SU-DHL-6 (cell line): Measurements from ENCODE around the gene PFKFB2.
"Not testable (repeated sequence)": the region's sequence is repeated elsewhere in the genome, so short reads cannot be mapped to it uniquely, and the experiment has no call there.

ENCODE experiments used
- H2AFZ ChIP-seq: fragments of 200-600 bp; sonication (generic); 2 replicates; pipeline ENCODE4 v1.6.1; 2014; ENCODE audit warnings: low read depth, mild to moderate bottlenecking, moderate library complexity, mixed read lengths, antibody characterized with exemption, low read length; ENCODE audit not compliant: severe bottlenecking
- H3F3A ChIP-seq: fragments of 200-600 bp; shearing (Covaris generic); 2 replicates; pipeline ENCODE4 v1.6.0; 2016; ENCODE audit warnings: antibody characterized with exemption, mild to moderate bottlenecking; ENCODE audit not compliant: insufficient read depth
- H3K27ac ChIP-seq: fragments of 200-600 bp; sonication (generic); 2 replicates; pipeline ENCODE4 v1.5.1; 2016; ENCODE audit warnings: low read depth, mild to moderate bottlenecking, low read length, moderate library complexity, mixed read lengths
- H3K27me3 ChIP-seq: fragments of 200-600 bp; sonication (generic), shearing (Covaris generic); 2 replicates; pipeline ENCODE4 v1.6.0; 2014; ENCODE audit warnings: mild to moderate bottlenecking, low read length
- H3K36me3 ChIP-seq: fragments of 200-600 bp; sonication (generic); 2 replicates; pipeline ENCODE4 v1.6.1; 2014; ENCODE audit warnings: mild to moderate bottlenecking, low read length, mixed read lengths
- H3K4me2 ChIP-seq: fragments of 300-600, 200-600 bp; shearing (Covaris generic), sonication (generic); 2 replicates; pipeline ENCODE4 v1.6.0; 2014; ENCODE audit warnings: low read length, low read depth, mild to moderate bottlenecking; ENCODE audit not compliant: poor library complexity, severe bottlenecking
- H3K4me3 ChIP-seq: fragments of 200-600 bp; sonication (generic); 2 replicates; pipeline ENCODE4 v1.5.1; 2014; ENCODE audit warnings: antibody characterized with exemption, low read length, mild to moderate bottlenecking, mixed read lengths; ENCODE audit not compliant: insufficient read depth, poor library complexity, severe bottlenecking
- H3K79me2 ChIP-seq: fragments of 200-600 bp; sonication (generic); 2 replicates; pipeline ENCODE4 v1.6.1; 2014; ENCODE audit warnings: mild to moderate bottlenecking, low read length, moderate library complexity; ENCODE audit not compliant: insufficient read depth
- H3K9ac ChIP-seq: fragments of 200-600 bp; sonication (generic); 2 replicates; pipeline ENCODE4 v1.7.0; 2014; ENCODE audit warnings: mild to moderate bottlenecking, low read length
- H3K9me2 ChIP-seq: fragments of 200-600 bp; sonication (generic); replicated peaks from 2 replicates; pipeline ENCODE4 v1.6.1; 2014; ENCODE audit warnings: low read length; ENCODE audit not compliant: insufficient read depth
- H3K9me3 ChIP-seq: fragments of 200-600 bp; sonication (generic); 2 replicates; pipeline ENCODE4 v1.6.1; 2014; ENCODE audit warnings: low read length, mixed read lengths; ENCODE audit not compliant: insufficient read depth
- H4K20me1 ChIP-seq: fragments of 200-600 bp; sonication (generic); 2 replicates; pipeline ENCODE4 v1.6.1; 2014; ENCODE audit warnings: low read depth, mild to moderate bottlenecking, antibody characterized with exemption, low read length, moderate library complexity, mixed read lengths
- CTCF ChIP-seq: fragments of 200-600 bp; sonication (generic); IDR thresholded peaks from one replicate; pipeline ENCODE4 v1.5.1; 2017; ENCODE audit warnings: antibody characterized with exemption, mild to moderate bottlenecking, low read length, moderate library complexity; ENCODE audit not compliant: insufficient read depth, poor library complexity, severe bottlenecking
- EZH2phosphoT487 ChIP-seq: fragments of 200-600 bp; sonication (generic), shearing (Covaris generic); conservative IDR thresholded peaks from 2 replicates; pipeline ENCODE4 v1.6.1; 2018; ENCODE audit warnings: mild to moderate bottlenecking, antibody characterized with exemption, low read length, moderate library complexity, mixed read lengths

PFKFB2 gene

GRCh38 chr1:207039380-207040180, 13.5 kb upstream of the PFKFB2 start:
- H3K79me2 ChIP-seq: no peaks in the 10 kb centered on the region
- TF ChIP-seq EZH2phosphoT487 (no peak), CTCF (no peak)
- no peak overlapping the region for H3K4me3 ChIP-seq
- H3K9ac ChIP-seq: no peak overlapping the region
- no peaks in the 10 kb centered on the region for H3K9me3 ChIP-seq
- no peaks in the 10 kb centered on the region; the same call in 1 of the 2 replicates for H3K27me3 ChIP-seq
- no peaks in the 10 kb centered on the region for H3K9me2 ChIP-seq
- no peak overlapping the region for H2AFZ ChIP-seq
- H4K20me1 ChIP-seq: no peaks in the 10 kb centered on the region
- H3K27ac ChIP-seq: no peak overlapping the region
- H3K36me3 ChIP-seq: no peaks in the 10 kb centered on the region
- H3F3A ChIP-seq: no peaks in the 10 kb centered on the region
- H3K4me2 ChIP-seq: no peak overlapping the region

GRCh38 chr1:207040181-207040533, 12.9 kb upstream of the PFKFB2 start:
- H3K9ac ChIP-seq: no peak overlapping the region
- H3K27ac ChIP-seq: no peak overlapping the region
- H3K4me3 ChIP-seq: no peak overlapping the region
- no peak overlapping the region for H2AFZ ChIP-seq
- H4K20me1 ChIP-seq: no peaks in the 10 kb centered on the region
- H3K79me2 ChIP-seq: no peaks in the 10 kb centered on the region
- no peaks in the 10 kb centered on the region for H3F3A ChIP-seq
- no peaks in the 10 kb centered on the region for H3K9me2 ChIP-seq
- no peaks in the 10 kb centered on the region for H3K9me3 ChIP-seq
- no peaks in the 10 kb centered on the region for H3K36me3 ChIP-seq
- no peaks in the 10 kb centered on the region; the same call in 1 of the 2 replicates for H3K27me3 ChIP-seq
- no peak for TF ChIP-seq CTCF
- TF ChIP-seq EZH2phosphoT487: no peak
- H3K4me2 ChIP-seq: no peak overlapping the region

GRCh38 chr1:207041397-207041796, 11.7 kb upstream of the PFKFB2 start:
- not testable (repeated sequence) for H3K9me2 ChIP-seq, H3K9ac ChIP-seq, H3K9me3 ChIP-seq, H3K79me2 ChIP-seq, H3F3A ChIP-seq, H4K20me1 ChIP-seq, H3K36me3 ChIP-seq, H3K4me3 ChIP-seq, H3K4me2 ChIP-seq, H2AFZ ChIP-seq, H3K27ac ChIP-seq, H3K27me3 ChIP-seq

GRCh38 chr1:207045453-207045852, 7.6 kb upstream of the PFKFB2 start:
- no peaks in the 10 kb centered on the region for H3K79me2 ChIP-seq
- H3F3A ChIP-seq: no peaks in the 10 kb centered on the region
- no peaks in the 10 kb centered on the region; the same call in 1 of the 2 replicates for H3K27me3 ChIP-seq
- no peak overlapping the region for H3K4me3 ChIP-seq
- no peaks in the 10 kb centered on the region for H3K9me3 ChIP-seq
- H3K27ac ChIP-seq: no peak overlapping the region
- no peaks in the 10 kb centered on the region for H3K36me3 ChIP-seq
- H3K9me2 ChIP-seq: no peaks in the 10 kb centered on the region
- H2AFZ ChIP-seq: no peak overlapping the region
- no peak overlapping the region for H3K9ac ChIP-seq
- TF ChIP-seq CTCF: no peak
- no peak for TF ChIP-seq EZH2phosphoT487
- H4K20me1 ChIP-seq: no peaks in the 10 kb centered on the region
- no peak overlapping the region for H3K4me2 ChIP-seq
